Stimulated activated CD4-positive, alpha-beta T cell treated with anti-CD3 and anti-CD28 coated beads, Interleukin-1b, Interleukin-23, amount 100 ng/mL, for 1 hour (primary cell): Measurements from ENCODE around the gene CACNA1C.

Experiments
- DNase-seq, 2 donors: peaks; one replicate each; pipeline ENCODE4 v3.0.0-alpha.2; 2020; ENCODE audit warnings: low read depth in 2 of 2

CACNA1C gene

GRCh38 chr12:2414810-2415567 lies 362.2 kb downstream of the CACNA1C start:
- DNase-seq = no peak

DNA sequence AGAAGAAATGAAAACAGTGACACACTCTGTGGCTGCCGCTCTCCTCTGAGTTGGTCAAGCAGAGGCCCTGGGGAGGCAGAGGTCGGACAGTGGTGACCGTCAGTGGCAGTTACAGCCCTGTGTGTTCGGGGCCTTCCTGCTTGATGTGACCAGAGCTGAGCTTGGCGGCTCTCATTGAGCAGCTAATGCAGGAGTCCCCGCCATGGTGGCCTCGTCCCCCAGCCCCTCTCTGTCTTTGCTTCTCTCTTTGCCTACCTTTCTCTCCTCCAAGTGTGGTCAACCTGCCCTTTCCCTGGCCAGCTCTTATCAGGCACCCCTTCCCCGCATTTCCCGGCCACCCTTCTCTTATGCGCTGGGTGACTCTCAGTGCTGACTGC lies 362.8 kb downstream of the CACNA1C start:
- DNase-seq = no peak

DNA sequence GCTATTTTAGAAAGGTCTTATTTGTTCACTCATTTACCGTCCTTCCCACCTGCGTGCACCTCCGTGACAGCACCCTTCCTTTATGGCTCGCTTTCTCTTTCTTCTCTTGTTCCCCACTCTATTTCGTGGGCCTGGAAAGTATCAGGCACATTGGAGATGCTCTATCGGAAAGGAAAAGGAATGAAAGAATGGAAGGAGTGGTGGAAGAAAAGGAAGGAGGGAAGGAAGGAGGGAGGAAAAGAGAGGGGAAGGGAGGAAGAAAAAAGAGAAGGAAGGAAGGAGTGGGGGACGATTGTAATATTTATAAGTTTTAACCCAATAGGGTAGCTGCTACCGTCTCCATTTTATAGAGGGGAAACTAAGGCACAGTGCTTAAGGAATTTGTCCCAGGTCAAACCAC lies 363.4 kb downstream of the CACNA1C start:
- DNase-seq = no peak

DNA sequence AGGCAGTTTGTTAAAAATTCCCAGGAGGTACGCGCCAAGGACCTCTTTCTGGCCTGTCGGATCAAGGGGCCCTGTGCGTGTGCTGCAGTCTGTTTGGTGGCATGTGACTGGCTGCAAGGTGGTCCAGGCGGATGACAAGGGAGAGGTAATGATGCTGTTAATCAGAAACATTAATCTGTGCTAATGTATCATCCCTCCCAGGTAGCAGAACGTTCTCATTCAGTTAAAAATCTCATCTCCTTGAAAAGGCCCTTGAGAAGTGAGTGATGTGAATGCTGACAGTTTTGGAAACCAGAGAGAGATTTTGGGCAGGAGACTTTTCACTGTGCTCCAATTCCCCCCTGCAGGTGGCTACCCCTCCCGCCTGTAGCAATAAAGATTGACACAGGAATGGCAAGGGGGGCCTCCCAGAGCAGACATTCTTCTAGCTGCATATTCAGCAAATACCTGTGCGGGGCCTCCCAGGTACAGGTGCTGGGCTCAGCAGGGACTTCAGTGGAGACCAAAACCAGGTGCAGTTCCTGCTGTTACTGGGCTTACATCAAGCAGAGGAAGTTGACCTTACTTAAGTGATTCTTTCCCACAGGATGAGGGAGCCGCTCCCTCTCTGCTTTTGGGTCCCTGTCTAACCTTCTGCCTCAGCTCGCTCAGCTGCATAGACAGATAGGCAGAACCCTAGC lies 364.8 kb downstream of the CACNA1C start:
- no peak for DNase-seq

GRCh38 chr12:2418579-2418978 lies 365.8 kb downstream of the CACNA1C start:
- DNase-seq = no peak

DNA sequence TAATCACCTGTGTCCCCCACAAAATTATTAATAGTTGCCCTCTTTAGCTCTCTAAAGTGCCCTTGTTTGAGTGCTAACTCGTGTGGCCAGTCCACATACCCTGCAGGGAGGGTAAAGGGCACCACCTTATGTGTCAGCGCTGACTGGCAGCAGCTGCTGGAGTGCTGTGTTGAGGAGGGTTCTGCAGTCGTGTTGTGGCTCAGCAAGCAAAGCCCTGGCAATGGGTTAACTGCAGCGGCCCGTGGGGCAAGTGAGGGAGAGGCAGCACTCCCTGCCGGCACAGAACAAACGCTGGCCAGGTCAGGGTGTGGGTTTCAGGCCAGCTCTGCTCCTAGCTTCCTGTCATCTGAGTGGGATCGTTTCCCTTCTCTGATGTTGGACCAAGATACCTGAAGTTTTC lies 369.8 kb downstream of the CACNA1C start:
- no peak for DNase-seq

DNA sequence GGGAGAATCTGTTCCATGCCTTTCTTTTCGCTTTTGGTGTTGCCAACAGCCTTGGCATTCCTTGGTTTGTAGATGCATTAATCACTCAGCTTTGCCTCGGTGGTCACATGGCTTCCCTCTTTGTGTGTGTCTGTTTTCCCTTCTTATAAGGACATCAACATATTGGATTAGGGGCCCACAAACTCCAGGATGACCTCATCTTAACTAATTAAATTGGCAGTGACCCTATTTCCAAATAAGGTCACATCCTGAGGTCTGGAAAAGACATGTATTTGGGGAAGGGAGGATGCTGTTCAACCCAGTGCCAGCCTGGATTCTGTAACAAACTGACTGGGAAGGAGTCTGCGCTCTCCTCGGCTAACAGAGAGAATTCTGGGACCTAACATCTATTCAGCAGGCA lies 376.2 kb downstream of the CACNA1C start:
- no peak for DNase-seq

DNA sequence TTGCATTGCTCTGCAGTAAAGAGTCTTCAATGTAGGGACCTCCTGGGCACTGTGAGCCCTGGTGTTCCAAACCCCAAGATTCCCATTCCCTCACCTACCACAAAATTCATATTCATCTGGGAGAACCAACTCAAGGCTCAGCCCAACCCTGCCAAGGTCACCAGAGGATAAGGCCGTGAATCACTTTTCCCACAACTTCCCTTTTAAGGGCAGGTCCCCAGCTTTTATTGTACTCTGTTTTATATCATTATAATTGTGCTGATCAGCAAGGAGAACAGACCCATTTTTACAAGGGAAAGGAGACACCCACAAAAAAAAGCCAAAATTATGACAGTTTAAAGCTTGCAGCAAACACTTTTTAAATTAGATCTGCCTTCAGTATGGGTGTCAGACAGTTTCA lies 379.0 kb downstream of the CACNA1C start:
- DNase-seq = no peak

DNA sequence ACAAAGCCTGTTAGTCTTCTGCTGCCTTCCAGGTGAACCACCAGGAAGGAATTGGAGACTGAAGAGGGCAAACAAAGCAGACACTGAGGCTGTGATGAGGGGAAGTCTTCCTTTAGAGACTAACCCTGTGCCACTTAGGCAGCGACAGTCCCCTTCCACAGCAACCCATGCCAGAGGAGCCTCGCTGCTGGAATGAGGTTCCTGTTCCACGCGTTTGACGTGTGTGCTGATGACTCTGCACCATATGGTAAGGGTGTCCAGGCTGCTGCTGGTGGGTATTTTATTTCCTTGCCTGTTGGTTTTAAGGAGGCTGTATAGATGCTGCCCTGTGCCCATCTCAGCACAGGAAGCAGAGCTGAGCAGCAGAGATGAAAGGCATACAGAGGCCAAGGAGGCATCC lies 380.1 kb downstream of the CACNA1C start:
- DNase-seq = no peak

DNA sequence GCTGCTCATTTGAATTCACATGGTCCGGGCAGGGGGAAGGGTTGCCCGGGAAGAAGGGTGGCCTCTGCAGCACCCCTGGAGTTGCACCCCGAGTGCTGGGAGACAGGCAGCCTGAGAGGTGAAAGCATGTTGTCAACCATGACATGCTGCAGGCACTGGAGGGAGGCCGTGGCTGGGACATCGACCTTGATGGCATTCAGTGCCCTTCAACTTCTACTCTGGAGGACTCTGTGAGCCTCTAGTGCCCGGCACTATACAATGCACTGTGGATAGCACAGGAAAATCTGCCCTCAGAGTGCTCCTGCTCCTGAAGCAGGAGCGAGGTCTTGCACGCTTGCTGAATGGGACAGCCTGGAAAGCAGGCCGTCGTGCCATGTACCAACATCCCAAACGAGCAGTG lies 382.7 kb downstream of the CACNA1C start:
- no peak for DNase-seq

DNA sequence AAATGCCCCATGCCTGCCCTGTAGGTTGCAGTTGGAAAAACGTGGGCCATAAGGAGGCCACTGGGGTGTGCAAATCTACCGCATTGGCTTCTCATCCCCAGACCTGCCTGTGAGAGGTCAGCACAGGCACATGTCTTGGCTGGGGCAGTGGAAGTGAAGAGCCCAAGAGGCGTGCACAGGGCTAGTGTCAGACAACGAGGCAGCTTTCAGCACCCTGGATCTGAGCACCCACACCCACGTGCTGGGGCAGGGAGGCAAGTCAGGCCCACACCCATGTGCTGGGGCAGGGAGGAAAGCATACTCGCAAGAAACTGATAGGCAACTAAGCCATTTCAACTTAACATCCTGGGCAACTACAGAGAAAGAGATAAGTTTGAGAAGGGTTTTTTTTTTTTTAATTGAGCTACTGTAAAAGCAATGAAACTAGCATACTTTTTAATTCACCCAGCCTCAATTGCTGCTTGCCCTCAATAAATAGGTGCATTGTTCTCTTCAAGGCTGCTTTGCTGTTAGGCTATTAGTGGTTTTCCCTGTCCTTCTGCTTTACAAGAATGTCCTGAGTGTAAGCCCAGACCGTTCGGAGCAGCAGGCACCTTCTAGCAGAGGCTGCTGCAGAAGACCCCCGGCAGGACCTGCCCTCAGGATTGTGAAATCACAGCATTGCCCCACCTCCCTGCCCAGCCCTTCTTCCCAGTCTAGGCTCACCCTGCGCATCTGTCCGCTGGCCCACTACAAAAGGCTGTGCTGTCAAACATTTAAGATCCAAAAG lies 386.7 kb downstream of the CACNA1C start:
- no peak for DNase-seq

GRCh38 chr12:2443776-2444175 lies 391.0 kb downstream of the CACNA1C start:
- DNase-seq = no peak

GRCh38 chr12:2445968-2446367 lies 393.2 kb downstream of the CACNA1C start:
- no peak for DNase-seq

DNA sequence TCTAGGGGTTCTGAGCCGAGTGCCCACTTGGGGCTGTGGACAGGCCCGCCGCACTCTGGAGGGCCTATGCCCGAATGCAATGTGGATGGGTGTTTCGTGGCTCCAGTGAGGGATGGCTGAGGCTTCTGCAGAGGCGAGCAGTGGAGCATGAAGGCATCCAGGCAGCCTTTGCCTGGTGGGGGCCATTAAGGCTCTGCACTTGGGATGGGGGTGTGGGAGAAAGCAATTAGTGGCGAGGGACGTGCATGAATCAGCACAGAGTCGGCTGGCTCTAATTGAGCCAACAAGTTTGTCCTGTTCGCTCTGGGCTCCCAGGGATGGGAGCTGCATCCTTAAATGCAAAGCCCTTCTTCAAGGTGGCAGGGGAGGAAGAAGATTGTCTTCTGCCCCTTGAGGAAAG lies 395.1 kb downstream of the CACNA1C start:
- no peak for DNase-seq

GRCh38 chr12:2449586-2449985 lies 396.8 kb downstream of the CACNA1C start:
- DNase-seq = no peak

GRCh38 chr12:2450553-2450952 lies 397.8 kb downstream of the CACNA1C start:
- DNase-seq = no peak

GRCh38 chr12:2451025-2451424 lies 398.2 kb downstream of the CACNA1C start:
- no peak for DNase-seq

GRCh38 chr12:2451497-2451896 lies 398.7 kb downstream of the CACNA1C start:
- DNase-seq = no peak

- DNase-seq = no peak
Measured at GRCh38 chr12:2453076-2453760, 400.4 kb downstream of the CACNA1C start.

DNA sequence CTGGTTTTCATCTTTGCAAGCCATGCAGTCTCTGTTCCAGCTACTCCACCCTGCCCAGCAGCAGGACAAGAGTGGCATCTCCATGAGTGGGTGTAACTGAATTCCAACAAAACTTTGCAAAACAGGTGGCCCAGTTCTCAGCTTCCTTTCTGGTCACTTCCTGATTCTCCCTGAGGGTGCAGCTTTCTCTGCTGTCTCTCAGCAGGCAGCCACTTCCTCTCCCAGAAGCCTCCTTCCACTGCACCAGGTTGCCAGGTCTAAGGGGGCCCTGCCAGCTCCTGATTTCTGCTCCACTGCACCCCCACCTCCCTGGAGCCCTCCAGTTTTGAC lies 400.9 kb downstream of the CACNA1C start:
- no peak for DNase-seq

GRCh38 chr12:2454601-2455177 lies 401.9 kb downstream of the CACNA1C start:
- no peak for DNase-seq

GRCh38 chr12:2455410-2455809 lies 402.6 kb downstream of the CACNA1C start:
- DNase-seq = no peak
